Rectal smooth muscle tissue (tissue), 1 donor: ENCODE measurements around the gene XRCC1.
"Not testable (repeated sequence)": the region's sequence is repeated elsewhere in the genome, so short reads cannot be mapped to it uniquely, and the experiment has no call there.

ENCODE experiments used
- H3K27ac ChIP-seq: one replicate; pipeline ENCODE4 v1.7.0; 2013; ENCODE audit warnings: low read depth, low read length, inconsistent platforms
- H3K27me3 ChIP-seq: one replicate; pipeline ENCODE4 v1.7.0; 2013; ENCODE audit warnings: low read length; ENCODE audit not compliant: control insufficient read depth, insufficient read depth
- H3K36me3 ChIP-seq: one replicate; pipeline ENCODE4 v1.7.0; 2013; ENCODE audit warnings: low read length; ENCODE audit not compliant: control insufficient read depth, insufficient read depth
- H3K4me1 ChIP-seq: one replicate; pipeline ENCODE4 v1.7.0; 2013; ENCODE audit warnings: low read length; ENCODE audit not compliant: control insufficient read depth, insufficient read depth
- H3K4me3 ChIP-seq: one replicate; pipeline ENCODE4 v1.7.0; 2013; ENCODE audit warnings: low read length
- H3K9ac ChIP-seq: one replicate; pipeline ENCODE4 v1.7.0; 2013; ENCODE audit warnings: low read length

XRCC1 gene

GRCh38 chr19:43562226-43562697 lies 13.1 kb downstream of the XRCC1 start:
- Histone ChIP-seq H3K27me3 (no peaks in the 10 kb centered on the region), H3K36me3 (peaks cover 5% of the 10 kb centered on the region), H3K4me1 (no peaks in the 10 kb centered on the region), H3K27ac (peak overlapping the region; percentile 36), H3K9ac (no peak overlapping the region), H3K4me3 (peak overlapping the region; percentile 40)

GRCh38 chr19:43561139-43561970 lies 14.0 kb downstream of the XRCC1 start:
- peaks cover 5% of the 10 kb centered on the region for H3K36me3 ChIP-seq
- no peaks in the 10 kb centered on the region for H3K27me3 ChIP-seq
- H3K27ac ChIP-seq: no peak overlapping the region
- H3K4me3 ChIP-seq: no peak overlapping the region
- no peaks in the 10 kb centered on the region for H3K4me1 ChIP-seq
- no peak overlapping the region for H3K9ac ChIP-seq

- H3K36me3 ChIP-seq: peaks cover 5% of the 10 kb centered on the region
- no peak overlapping the region for H3K27ac ChIP-seq
- no peak overlapping the region for H3K9ac ChIP-seq
- no peaks in the 10 kb centered on the region for H3K27me3 ChIP-seq
- H3K4me1 ChIP-seq: no peaks in the 10 kb centered on the region
- no peak overlapping the region for H3K4me3 ChIP-seq
Measured at GRCh38 chr19:43560687-43561086, 14.6 kb downstream of the XRCC1 start.

- H3K27me3 ChIP-seq: no peaks in the 10 kb centered on the region
- H3K4me3 ChIP-seq: no peak overlapping the region
- no peak overlapping the region for H3K9ac ChIP-seq
- no peak overlapping the region for H3K27ac ChIP-seq
- no peaks in the 10 kb centered on the region for H3K4me1 ChIP-seq
- H3K36me3 ChIP-seq: peaks cover 16% of the 10 kb centered on the region
Measured at GRCh38 chr19:43555185-43555770, 20.0 kb downstream of the XRCC1 start.

GRCh38 chr19:43554317-43554895 lies 20.9 kb downstream of the XRCC1 start:
- no peak overlapping the region for H3K4me3 ChIP-seq
- H3K4me1 ChIP-seq: no peaks in the 10 kb centered on the region
- H3K9ac ChIP-seq: no peak overlapping the region
- H3K27ac ChIP-seq: no peak overlapping the region
- peaks cover 16% of the 10 kb centered on the region for H3K36me3 ChIP-seq
- no peaks in the 10 kb centered on the region for H3K27me3 ChIP-seq

- Histone ChIP-seq H3K36me3 (peaks cover 16% of the 10 kb centered on the region), H3K4me1 (no peaks in the 10 kb centered on the region), H3K27ac (no peak overlapping the region), H3K9ac (no peak overlapping the region), H3K4me3 (no peak overlapping the region), H3K27me3 (no peaks in the 10 kb centered on the region)
Measured at GRCh38 chr19:43553656-43554055, 21.7 kb downstream of the XRCC1 start.

- H3K4me1 ChIP-seq: no peaks in the 10 kb centered on the region
- peaks cover 13% of the 10 kb centered on the region for H3K36me3 ChIP-seq
- H3K27ac ChIP-seq: no peak overlapping the region
- no peaks in the 10 kb centered on the region for H3K27me3 ChIP-seq
- no peak overlapping the region for H3K9ac ChIP-seq
- H3K4me3 ChIP-seq: no peak overlapping the region
Measured at GRCh38 chr19:43552616-43553015, 22.7 kb downstream of the XRCC1 start.

- no peak overlapping the region for H3K4me3 ChIP-seq
- H3K4me1 ChIP-seq: no peaks in the 10 kb centered on the region
- no peak overlapping the region for H3K9ac ChIP-seq
- H3K27ac ChIP-seq: no peak overlapping the region
- peaks cover 13% of the 10 kb centered on the region for H3K36me3 ChIP-seq
- no peaks in the 10 kb centered on the region for H3K27me3 ChIP-seq
Measured at GRCh38 chr19:43552198-43552450, 23.2 kb downstream of the XRCC1 start.

GRCh38 chr19:43551399-43552197 lies 23.7 kb downstream of the XRCC1 start:
- no peaks in the 10 kb centered on the region for H3K4me1 ChIP-seq
- H3K27ac ChIP-seq: no peak overlapping the region
- peaks cover 16% of the 10 kb centered on the region for H3K36me3 ChIP-seq
- no peaks in the 10 kb centered on the region for H3K27me3 ChIP-seq
- no peak overlapping the region for H3K4me3 ChIP-seq
- H3K9ac ChIP-seq: no peak overlapping the region

- Histone ChIP-seq H3K27ac (no peak overlapping the region), H3K27me3 (no peaks in the 10 kb centered on the region), H3K36me3 (peaks cover 28% of the 10 kb centered on the region), H3K4me1 (no peaks in the 10 kb centered on the region), H3K9ac (no peak overlapping the region), H3K4me3 (no peak overlapping the region)
Measured at GRCh38 chr19:43548706-43549105, 26.6 kb downstream of the XRCC1 start.

- H3K27ac ChIP-seq, H3K9ac ChIP-seq, H3K27me3 ChIP-seq, H3K4me1 ChIP-seq, H3K4me3 ChIP-seq: not testable (repeated sequence)
- H3K36me3 ChIP-seq: peaks cover 33% of the 10 kb centered on the region
Measured at GRCh38 chr19:43547926-43548325, 27.4 kb downstream of the XRCC1 start.

GRCh38 chr19:43546581-43546980 lies 28.7 kb downstream of the XRCC1 start:
- Histone ChIP-seq H3K27ac (no peak overlapping the region), H3K4me1 (no peaks in the 10 kb centered on the region), H3K27me3 (no peaks in the 10 kb centered on the region), H3K36me3 (peaks cover 30% of the 10 kb centered on the region), H3K4me3 (no peak overlapping the region), H3K9ac (no peak overlapping the region)
